ENCODE results near the gene BCL10.

DNA sequence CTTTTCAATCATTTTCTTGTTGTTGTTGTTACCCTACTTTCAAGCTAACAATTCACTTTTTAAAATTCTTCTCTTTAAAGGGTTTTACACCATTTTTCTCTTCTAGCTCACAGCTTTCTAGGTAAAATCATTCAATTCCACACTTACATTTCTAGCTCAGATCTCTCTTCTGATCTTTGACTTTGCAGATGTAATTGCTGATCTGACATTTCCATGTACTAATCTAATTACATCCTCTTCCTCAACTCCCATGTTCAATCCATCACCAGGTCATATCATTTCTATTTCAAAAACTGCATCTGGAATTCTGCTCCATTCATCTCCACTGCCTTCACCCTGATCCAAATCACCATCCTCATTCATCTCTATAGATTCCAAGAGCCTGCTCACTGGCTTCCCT is 3.0 kb downstream of the BCL10 start:
- TF ChIP-seq, protein P1, sequence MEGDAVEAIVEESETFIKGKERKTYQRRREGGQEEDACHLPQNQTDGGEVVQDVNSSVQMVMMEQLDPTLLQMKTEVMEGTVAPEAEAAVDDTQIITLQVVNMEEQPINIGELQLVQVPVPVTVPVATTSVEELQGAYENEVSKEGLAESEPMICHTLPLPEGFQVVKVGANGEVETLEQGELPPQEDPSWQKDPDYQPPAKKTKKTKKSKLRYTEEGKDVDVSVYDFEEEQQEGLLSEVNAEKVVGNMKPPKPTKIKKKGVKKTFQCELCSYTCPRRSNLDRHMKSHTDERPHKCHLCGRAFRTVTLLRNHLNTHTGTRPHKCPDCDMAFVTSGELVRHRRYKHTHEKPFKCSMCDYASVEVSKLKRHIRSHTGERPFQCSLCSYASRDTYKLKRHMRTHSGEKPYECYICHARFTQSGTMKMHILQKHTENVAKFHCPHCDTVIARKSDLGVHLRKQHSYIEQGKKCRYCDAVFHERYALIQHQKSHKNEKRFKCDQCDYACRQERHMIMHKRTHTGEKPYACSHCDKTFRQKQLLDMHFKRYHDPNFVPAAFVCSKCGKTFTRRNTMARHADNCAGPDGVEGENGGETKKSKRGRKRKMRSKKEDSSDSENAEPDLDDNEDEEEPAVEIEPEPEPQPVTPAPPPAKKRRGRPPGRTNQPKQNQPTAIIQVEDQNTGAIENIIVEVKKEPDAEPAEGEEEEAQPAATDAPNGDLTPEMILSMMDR (IDR thresholded peaks at IDR 0.05) = no peak
- no peak for TF ChIP-seq POLR2AphosphoS5 (IDR thresholded peaks at IDR 0.05)

All from transverse colon (tissue), 4 donors.